ENCODE measurements around the gene TIMM9.

- no peak for TF ChIP-seq NFIC (IDR thresholded peaks at IDR 0.05; ENCODE audit: borderline replicate concordance)
- no peak for TF ChIP-seq EZH2phosphoT487 (IDR thresholded peaks at IDR 0.05; ENCODE audit: borderline replicate concordance, low read depth)
- TF ChIP-seq GABPA (IDR thresholded peaks at IDR 0.05; ENCODE audit: low read depth), result no peak
- TF ChIP-seq MAX (IDR thresholded peaks at IDR 0.05; ENCODE audit: low read depth), result no peak
- TF ChIP-seq EP300 (IDR thresholded peaks at IDR 0.05; ENCODE audit: borderline replicate concordance in 1 of 2, low read depth in 1 of 2, low read length in 1 of 2), result no peak
- no peak for TF ChIP-seq ZBTB33 (IDR thresholded peaks at IDR 0.05; ENCODE audit: borderline replicate concordance, low read depth)
- no peak for TF ChIP-seq CTCF (IDR thresholded peaks at IDR 0.05)
Observed at GRCh38 chr14:58415636-58416547, 11.4 kb downstream of the TIMM9 start.
